OCI-LY7 (cell line): Measurements from ENCODE around the gene ZMYND8.

ENCODE experiments used
- EZH2phosphoT487 ChIP-seq: fragments of 200-600 bp; sonication (generic); IDR thresholded peaks from 2 replicates; pipeline ENCODE4 v1.6.1; 2018; ENCODE audit warnings: low read depth, borderline replicate concordance, mild to moderate bottlenecking, mixed run types, antibody characterized with exemption, low read length, moderate library complexity, mixed read lengths
- TF ChIP-seq, protein P1 (sequence below): fragments of 200-600 bp; sonication (generic); conservative IDR thresholded peaks from 2 replicates; pipeline ENCODE4 v1.5.1; 2014; ENCODE audit warnings: mild to moderate bottlenecking, antibody characterized with exemption, low read length, moderate library complexity, mixed read lengths

DNA sequence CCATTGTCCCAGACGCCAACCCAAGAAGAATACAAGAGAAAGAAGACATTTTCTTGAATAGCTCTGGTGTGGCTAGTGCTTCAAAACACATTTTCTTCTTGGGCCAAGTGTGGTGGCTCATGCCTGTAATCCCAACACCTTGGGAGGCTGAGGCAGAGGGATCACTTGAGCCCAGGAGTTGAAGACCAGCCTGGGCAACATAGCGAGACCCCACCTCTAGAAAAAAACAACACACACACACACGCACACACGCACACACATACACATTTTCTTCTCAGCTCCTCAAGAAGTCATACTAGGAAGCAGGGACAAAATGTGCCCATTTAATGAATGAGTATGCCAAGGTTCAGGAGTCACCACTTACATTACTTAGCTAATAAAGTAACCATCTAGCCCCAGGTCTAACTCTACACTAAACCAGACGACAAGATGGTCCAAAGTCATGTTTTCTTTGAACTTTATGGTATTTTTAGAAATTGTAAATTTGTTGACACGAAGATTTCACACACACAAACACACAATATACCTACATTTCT is 68.8 kb downstream of the ZMYND8 start:
- TF ChIP-seq, protein P1, sequence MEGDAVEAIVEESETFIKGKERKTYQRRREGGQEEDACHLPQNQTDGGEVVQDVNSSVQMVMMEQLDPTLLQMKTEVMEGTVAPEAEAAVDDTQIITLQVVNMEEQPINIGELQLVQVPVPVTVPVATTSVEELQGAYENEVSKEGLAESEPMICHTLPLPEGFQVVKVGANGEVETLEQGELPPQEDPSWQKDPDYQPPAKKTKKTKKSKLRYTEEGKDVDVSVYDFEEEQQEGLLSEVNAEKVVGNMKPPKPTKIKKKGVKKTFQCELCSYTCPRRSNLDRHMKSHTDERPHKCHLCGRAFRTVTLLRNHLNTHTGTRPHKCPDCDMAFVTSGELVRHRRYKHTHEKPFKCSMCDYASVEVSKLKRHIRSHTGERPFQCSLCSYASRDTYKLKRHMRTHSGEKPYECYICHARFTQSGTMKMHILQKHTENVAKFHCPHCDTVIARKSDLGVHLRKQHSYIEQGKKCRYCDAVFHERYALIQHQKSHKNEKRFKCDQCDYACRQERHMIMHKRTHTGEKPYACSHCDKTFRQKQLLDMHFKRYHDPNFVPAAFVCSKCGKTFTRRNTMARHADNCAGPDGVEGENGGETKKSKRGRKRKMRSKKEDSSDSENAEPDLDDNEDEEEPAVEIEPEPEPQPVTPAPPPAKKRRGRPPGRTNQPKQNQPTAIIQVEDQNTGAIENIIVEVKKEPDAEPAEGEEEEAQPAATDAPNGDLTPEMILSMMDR, result no peak
- TF ChIP-seq EZH2phosphoT487, result no peak
